KBM-7 (cell line): Measurements from ENCODE around the gene COA8.

Experiments used
- DNase-seq: peaks from one replicate; pipeline ENCODE4 v3.0.0-alpha.2; 2015
- in situ Hi-C: fragments of 300-500 bp; cut with MboI; formaldehyde crosslinking; loops from 2 replicates; pipeline ENCODE4 v1.14.3; 2020; ENCODE audit warnings: low sequenced_read_pairs, low pct_unique_long_range_greater_than_20kb, mixed read lengths

COA8 gene

DNA sequence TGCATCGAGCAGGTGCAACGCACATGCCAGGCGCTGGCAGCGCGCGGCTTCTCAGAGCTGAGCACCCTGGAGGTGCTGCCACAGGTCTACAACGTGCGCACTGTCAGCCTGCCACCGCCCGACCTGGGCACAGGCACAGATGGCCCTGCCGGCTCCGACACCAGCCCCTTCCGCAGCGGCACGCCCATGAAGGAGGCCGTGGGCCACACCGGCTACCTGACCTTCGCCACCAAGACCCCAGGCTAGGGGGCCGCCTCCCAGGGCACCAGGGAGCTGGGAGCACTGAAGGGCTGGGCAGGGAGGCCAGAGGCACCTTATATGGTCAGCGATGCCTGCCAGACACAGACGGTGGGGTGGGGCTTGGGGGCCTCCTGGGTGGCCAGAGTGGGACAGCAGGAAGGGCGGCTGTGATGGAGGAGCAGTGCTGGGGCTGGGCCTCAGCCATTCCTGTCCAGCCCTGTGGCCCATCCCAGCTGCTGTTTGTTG, 28.1 kb upstream of the COA8 start:
- in situ Hi-C loops: no loop called here
- no peak for DNase-seq

DNA sequence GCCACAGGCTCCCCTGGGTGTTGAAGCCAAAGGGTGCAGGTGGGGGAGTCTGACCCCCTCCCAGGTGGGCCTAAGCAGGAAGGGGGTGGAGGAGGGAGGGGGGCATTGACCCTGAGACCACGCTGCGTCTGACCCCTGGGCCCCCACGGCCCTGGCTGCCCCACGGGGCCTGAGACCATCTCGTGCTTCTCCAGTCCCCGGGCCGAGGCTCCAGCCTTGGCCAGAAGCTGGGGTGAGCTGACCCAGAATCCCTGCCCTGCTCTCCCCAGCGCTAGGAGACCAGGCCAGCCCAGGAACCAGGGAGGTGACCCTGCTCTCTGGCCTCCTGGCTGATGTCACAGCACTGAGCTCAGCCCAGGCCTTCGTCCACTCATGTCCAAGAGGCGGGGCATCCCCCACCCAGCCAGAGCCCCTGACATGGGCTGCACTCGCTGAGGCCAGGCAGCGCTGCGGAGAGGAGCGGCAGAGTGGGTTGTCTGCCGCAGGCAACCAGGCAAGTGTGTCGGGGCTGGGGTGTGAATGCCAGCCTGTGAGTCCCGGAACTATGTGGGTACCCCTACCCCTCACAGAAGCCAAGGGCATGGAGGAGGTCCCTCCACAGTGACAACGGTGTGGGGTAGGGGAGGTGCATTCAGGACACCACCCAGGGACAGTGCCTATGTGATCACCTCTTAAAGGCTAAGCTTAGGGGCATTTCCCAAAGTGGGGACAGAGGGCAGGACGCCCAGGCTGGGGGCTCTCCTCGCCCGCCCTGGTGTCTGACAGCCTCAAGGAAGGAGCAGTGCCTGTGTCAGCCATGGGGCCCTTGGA, 27.5 kb upstream of the COA8 start:
- DNase-seq: no peak
- in situ Hi-C loops: no loop called here

DNA sequence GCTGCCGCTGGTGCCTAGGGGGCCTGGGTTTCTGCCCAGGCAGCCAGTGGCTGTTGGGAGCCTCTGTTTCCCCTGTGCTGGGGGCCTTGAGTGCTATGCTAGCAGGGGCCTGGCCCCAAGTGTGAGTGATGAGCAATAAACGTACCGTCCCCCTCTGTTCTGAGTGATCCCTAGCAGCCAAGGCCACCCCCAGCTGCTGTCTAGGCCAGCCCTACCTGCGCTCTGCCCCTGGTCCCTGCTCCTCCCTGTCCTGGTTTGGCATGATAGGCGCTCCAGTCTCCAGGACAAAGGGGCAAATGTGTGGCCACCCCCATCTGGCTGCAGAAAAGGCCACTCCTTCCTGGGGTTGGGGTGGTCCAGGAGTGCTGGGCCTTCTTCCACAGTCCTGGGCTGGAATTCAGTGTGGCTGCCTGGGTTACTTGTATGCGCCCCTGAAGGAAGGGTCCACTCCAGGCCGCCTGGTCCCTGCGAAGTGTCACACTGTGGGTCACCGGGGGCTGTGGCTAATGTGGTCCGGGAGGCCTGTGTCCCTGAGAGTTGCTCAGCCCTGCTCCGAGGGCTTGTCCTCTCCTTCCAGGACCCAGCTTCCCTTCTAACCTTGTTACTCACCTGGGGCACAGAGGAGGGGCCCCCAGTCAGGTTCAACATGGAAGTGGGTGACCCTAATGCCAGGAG, 26.7 kb upstream of the COA8 start:
- DNase-seq: no peak
- in situ Hi-C loops: no loop called here

DNA sequence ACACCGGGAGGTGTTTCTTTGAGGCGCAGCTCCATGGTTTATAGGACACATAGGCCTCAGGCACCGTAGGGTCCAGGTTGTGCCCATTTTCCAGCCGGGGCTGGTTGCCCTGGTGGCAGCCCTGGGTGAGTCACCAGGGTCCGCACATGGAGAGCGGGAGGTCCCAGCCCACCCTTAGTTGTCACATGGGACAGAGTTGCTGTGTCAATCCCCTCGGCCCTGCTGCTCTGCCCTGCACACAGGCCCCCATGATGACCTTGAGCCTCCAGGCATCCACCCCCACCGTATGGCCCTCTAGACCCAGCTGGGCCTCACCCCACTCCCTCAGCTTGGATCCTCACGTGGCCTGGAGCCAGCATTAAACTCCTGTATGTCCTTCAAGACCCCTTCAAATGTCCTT, 26.1 kb upstream of the COA8 start:
- in situ Hi-C loops: no loop called here
- DNase-seq: no peak

DNA sequence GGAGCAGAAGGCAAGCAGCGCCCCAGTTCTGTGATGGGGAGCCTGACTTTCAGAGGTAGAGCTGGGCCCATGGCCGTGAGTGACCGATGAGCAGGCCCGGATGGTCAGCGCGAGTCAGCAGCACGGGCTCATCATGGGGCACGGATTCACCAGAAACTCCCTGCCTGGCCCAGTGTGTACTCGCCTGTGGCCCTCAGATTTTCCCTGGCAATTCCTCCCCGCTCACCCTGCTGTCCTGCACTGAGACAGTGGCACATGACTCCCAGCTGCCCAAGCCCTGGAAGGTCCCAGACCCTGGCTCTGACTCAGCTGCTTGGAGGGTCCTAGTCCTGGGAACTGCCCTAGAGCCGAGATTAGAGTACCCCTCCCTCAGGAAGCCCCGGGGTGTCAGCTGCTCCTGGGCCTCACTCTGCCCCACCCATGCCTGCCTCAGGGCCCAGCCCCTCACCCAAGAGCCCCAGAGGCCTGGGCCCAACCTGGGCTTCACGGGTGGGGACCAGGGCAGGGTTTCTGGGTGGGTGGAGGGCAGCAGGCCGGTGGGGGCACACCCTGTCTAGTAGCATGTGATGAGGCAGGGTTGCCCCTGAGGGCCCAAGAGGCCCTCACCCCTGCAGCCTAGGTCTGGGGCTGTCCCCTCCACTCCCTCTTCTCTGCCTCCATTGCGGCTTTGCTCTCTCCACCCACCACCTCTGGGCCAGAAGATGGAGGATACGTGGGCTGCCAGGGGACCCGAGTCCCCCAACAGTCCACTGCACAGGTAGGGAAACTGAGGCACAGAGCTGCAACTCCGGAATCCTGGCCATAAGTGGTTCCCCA, 25.4 kb upstream of the COA8 start:
- in situ Hi-C loops: no loop called here
- DNase-seq: no peak

GRCh38 chr14:103538291-103539055, 24.3 kb upstream of the COA8 start:
- in situ Hi-C loops: no loop called here
- DNase-seq: no peak

GRCh38 chr14:103539056-103539825, 23.5 kb upstream of the COA8 start:
- in situ Hi-C loops: no loop called here
- DNase-seq: peak; percentile 9

DNA sequence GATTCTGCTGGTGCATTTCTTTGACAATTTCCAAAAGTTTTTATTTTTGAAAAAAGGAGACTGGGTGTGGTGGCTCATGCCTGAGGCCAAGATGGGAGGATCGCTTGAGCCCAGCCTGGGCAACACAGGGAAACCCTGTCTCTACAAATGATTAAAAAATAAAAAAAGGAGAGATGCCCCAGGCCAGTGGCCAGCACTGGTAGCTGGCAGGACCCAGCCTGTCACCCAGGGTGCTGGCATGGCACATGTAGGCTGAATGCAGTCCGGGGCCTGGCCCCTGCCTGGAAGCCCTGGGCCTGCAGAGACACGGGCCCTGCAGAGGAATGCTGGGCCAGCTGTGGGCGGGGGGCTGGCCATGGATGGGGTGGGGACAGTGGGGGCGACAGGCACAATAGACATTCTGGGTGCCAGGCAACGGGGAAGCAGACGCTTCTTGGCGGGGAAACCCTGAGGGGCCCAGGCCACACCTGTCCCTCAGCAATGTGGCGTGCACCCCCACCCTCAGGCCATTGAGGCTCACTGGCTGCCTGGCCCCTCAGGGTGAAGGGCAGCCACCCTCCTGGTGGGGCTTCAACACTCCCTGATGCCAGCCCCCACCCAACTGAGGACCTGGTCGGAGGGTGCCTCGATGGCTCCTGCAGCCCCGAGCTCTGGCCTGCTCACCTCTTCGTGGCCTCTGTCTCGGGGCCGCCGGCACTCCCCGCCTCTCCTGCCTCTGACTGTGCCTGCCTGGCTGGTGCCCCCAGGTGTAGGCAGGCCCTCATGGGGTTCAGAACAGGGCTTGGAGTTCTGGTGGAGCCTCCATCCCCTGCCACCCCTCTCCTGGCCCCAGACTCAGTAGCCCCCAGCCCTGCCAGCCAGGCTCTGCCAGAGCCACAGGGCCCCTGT, 21.7 kb upstream of the COA8 start:
- in situ Hi-C loops: no loop called here
- DNase-seq: no peak

- in situ Hi-C loops: no loop called here
- no peak for DNase-seq
These were observed 20.8 kb upstream of the COA8 start for GRCh38 chr14:103541709-103542604.

- in situ Hi-C loops: no loop called here
- DNase-seq: no peak
These were observed 20.1 kb upstream of the COA8 start for GRCh38 chr14:103542605-103543088.

DNA sequence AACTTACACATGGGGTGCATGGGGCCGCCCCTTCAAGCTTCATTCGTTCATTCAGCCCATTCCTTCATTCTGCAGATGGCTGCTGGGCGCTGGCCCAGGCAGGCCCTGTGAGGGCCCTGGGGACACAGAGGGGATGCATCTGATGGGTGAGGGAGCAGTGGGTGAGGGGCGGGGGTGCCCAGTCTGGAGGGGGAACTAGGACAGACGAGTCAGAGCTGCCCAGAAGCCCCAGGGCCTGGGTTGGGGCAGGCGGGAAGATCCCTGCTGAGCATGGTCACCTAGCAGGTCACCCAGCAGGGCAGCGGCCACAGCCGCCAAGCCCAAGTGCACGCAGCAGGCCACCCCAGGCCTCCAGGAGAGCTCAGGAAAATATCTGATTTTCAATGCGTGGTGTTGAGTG, 19.6 kb upstream of the COA8 start:
- no peak for DNase-seq
- in situ Hi-C loops: no loop called here

DNA sequence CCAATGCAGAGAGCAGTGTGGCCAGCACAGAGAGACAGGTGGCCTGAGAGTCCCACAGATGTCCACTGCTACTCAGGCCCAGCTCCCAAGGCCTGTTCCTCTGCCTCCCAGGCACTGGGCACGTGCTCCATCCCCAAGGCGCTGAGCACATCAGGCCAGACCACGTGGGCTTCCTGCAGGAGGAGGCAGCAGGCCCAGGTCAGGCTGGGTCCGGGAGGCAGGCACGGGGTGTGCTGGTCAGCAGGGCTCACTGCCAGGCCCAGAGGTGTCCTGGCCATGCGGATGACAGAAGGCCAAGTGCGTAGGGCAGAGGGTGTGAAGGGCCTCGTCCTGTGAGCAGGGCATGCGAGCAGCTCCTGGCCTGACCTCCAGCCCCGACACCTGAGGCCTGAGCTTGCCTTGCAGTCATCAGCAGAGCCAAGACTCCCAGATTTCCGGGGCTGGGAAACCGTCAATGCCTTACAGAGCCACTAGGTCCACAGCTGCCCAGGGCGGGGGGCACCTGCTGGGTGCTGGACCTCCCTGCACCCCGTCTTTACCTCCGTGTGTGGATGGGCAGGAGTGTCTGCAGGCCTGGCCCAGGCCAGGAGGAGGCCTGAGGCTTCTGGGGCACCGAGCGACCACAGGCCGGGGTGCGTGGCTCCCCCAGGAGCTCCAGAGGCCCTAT, 18.9 kb upstream of the COA8 start:
- in situ Hi-C loops: no loop called here
- DNase-seq: no peak

GRCh38 chr14:103544388-103545218, 18.2 kb upstream of the COA8 start:
- DNase-seq: no peak
- in situ Hi-C loops: no loop called here

GRCh38 chr14:103545219-103545914, 17.4 kb upstream of the COA8 start:
- in situ Hi-C loops: no loop called here
- no peak for DNase-seq
